Measurements from ENCODE around the gene TBCK. TPM values are rescaled to one million over a fixed set of nuclear protein-coding genes. Genes with fewer than 3 reads are reported as not detected.

The TBCK gene
- total and polyA plus RNA-seq, 2 donors (not counting 3 experiments of a cell fraction or from before 2014, with no cell fraction given): 18.2 to 38.6 TPM

- H3K27me3 ChIP-seq (ENCODE audit: control insufficient read depth in 2 of 2, insufficient read depth in 2 of 2, low read length in 2 of 2): no peaks in the 10 kb centered on the region
- no TSS peak for BruUV-seq (replicated peaks)
- no peaks in the 10 kb centered on the region for H3K9me1 ChIP-seq (replicated peaks; ENCODE audit: control insufficient read depth, extremely low read depth, insufficient read depth, low read length)
- DNase-seq (ENCODE audit: low read depth, low spot score) (no peak), FAIRE-seq (no peak)
- no peaks in the 10 kb centered on the region for H3K79me2 ChIP-seq (ENCODE audit: control insufficient read depth, insufficient read depth, low read length)
- intact Hi-C loops (cut with micrococcal nuclease): no loop called here
- TF ChIP-seq MYC (IDR thresholded peaks at IDR 0.05; ENCODE audit: low read depth, low read length) (no peak), MAX (IDR thresholded peaks at IDR 0.05; ENCODE audit: insufficient read depth, insufficient read length) (no peak), FOS (IDR thresholded peaks at IDR 0.05; ENCODE audit: borderline replicate concordance, insufficient read depth, low read length) (no peak), CTCF (IDR thresholded peaks at IDR 0.05; ENCODE audit: extremely low read depth in 1 of 2, insufficient read depth in 1 of 2, low read depth in 1 of 2, low read length in 2 of 2) (no peak), JUN (IDR thresholded peaks at IDR 0.05; ENCODE audit: borderline replicate concordance, insufficient read depth, insufficient read length, low read depth) (no peak), GATA2 (IDR thresholded peaks at IDR 0.05; ENCODE audit: insufficient read depth, insufficient read length, low read depth, low read length) (no peak), POLR2AphosphoS5 (IDR thresholded peaks at IDR 0.05; ENCODE audit: insufficient read depth, low read depth, low read length) (no peak), EZH2 (IDR thresholded peaks at IDR 0.05; ENCODE audit: borderline replicate concordance, low read depth, low read length, severe bottlenecking) (no peak), POLR2A (IDR thresholded peaks at IDR 0.05; ENCODE audit: low read depth, low read length) (no peak)
- no peaks in the 10 kb centered on the region for H3K4me1 ChIP-seq (ENCODE audit: control insufficient read depth, extremely low read depth, insufficient read depth, low read length)
- H3K36me3 ChIP-seq (ENCODE audit: control insufficient read depth in 2 of 2, extremely low read depth in 1 of 2, insufficient read depth in 2 of 2, low read length in 2 of 2): no peaks in the 10 kb centered on the region
- H3K4me3 ChIP-seq (replicated peaks in 1 of 3; ENCODE audit: insufficient read depth in 1 of 3, low read depth in 1 of 3, low read length in 3 of 3): no peak overlapping the region
- H2AFZ ChIP-seq (ENCODE audit: low read depth, low read length): no peak overlapping the region
- H3K4me2 ChIP-seq (ENCODE audit: insufficient read depth, low read length): no peak overlapping the region
- no peaks in the 10 kb centered on the region for H3K9me3 ChIP-seq (replicated peaks; ENCODE audit: control insufficient read depth, insufficient read depth, low read length)
- H3K9ac ChIP-seq (replicated peaks; ENCODE audit: extremely low read depth, insufficient read depth, low read length): no peak overlapping the region
- POLR2A ChIA-PET: no interaction called here
- H3K27ac ChIP-seq (ENCODE audit: insufficient read depth, low read depth, low read length): no peak overlapping the region
- dilution Hi-C loops (cut with MboI; ENCODE audit: extremely low pct_ligation_motif_present, low sequenced_read_pairs): no loop called here
- CTCF ChIA-PET: no interaction called here
- H4K20me1 ChIP-seq (replicated peaks; ENCODE audit: control insufficient read depth, extremely low read depth, insufficient read depth, low read length): no peaks in the 10 kb centered on the region
Observed at GRCh38 chr4:106010761-106011160, 305.2 kb downstream of the TBCK start.
